Gastroesophageal sphincter (tissue), 4 donors: ENCODE data around the gene HSF4. TPM values are rescaled to one million over a fixed set of nuclear protein-coding genes. Genes with fewer than 3 reads are reported as not detected.

Source experiments
- ATAC-seq: fragments of 150-250 bp; one replicate; pipeline ENCODE4 v1.9.1; 2016; ENCODE audit warnings: mild to moderate bottlenecking, moderate library complexity
- H3K27ac ChIP-seq, 4 donors: fragments of 200-600 bp; sonication (generic) in 3 of 4; 1 replicate in 3 of 4; 2 replicates in 1 of 4; pipeline ENCODE4 v1.5.1; 2016 to 2019
- H3K27me3 ChIP-seq: fragments of 200-600 bp; sonication (generic); one replicate; pipeline ENCODE4 v1.5.1; 2019
- H3K36me3 ChIP-seq, 2 donors: fragments of 200-600 bp; sonication (generic); one replicate each; pipeline ENCODE4 v1.5.1; 2019; ENCODE audit warnings: control low read depth in 1 of 2
- H3K4me1 ChIP-seq, 3 donors: fragments of 200-600 bp; sonication (generic); 1 replicate in 2 of 3; 2 replicates in 1 of 3; pipeline ENCODE4 v1.5.1; 2016 to 2019; ENCODE audit warnings: control low read depth in 2 of 3
- H3K4me3 ChIP-seq, 2 donors: fragments of 200-600 bp; sonication (generic); one replicate each; pipeline ENCODE4 v1.5.1; 2019; ENCODE audit warnings: mild to moderate bottlenecking in 1 of 2, moderate library complexity in 1 of 2
- H3K9me3 ChIP-seq, 3 donors: fragments of 200-600 bp; sonication (generic); one replicate each; pipeline ENCODE4 v1.5.1; 2017 to 2019; ENCODE audit warnings: control low read depth in 2 of 3
- CTCF ChIP-seq, 4 experiments: fragments of 200-600 bp in 2 of 4; fragments of 450-650 bp in 2 of 4; sonication (generic) in 1 of 4; IDR thresholded peaks; one replicate each; pipeline ENCODE4 v1.5.1; 2017 to 2019; ENCODE audit warnings: antibody characterized with exemption in 4 of 4, mild to moderate bottlenecking in 2 of 4, moderate library complexity in 2 of 4
- EP300 ChIP-seq: sonication (generic); formaldehyde crosslinking; IDR thresholded peaks from one replicate; pipeline ENCODE4 v1.6.1; 2017; ENCODE audit warnings: antibody characterized with exemption, mild to moderate bottlenecking
- POLR2A ChIP-seq, 2 donors: fragments of 450-650 bp; IDR thresholded peaks; one replicate each; pipeline ENCODE4 v1.6.1; 2017; ENCODE audit warnings: antibody characterized with exemption in 2 of 2, mild to moderate bottlenecking in 2 of 2, moderate library complexity in 1 of 2
- POLR2AphosphoS5 ChIP-seq: sonication (generic); formaldehyde crosslinking; IDR thresholded peaks from one replicate; pipeline ENCODE4 v1.6.1; 2017; ENCODE audit warnings: antibody characterized with exemption
- WGBS, 2 donors: methylation state at CpG; one replicate each; pipeline ENCODE4 v1.1.5; 2018; ENCODE audit warnings: low coverage in 1 of 2; 5-methylcytosine and 5-hydroxymethylcytosine counted together
- total RNA-seq, 4 donors: library from RNA; depleted of rRNA; stranded (reverse); fragments of >200 nt; gene quantifications; one replicate each; pipeline ENCODE4 v1.1.0, GENCODE V29; 2016

HSF4 gene
- total RNA-seq, 4 donors from 2014 or later, result 7.7 to 110 (median 59.4) TPM

- peak; percentile 44 for TF ChIP-seq POLR2AphosphoS5
- peak in 1 of 2 donors; percentile 27 for TF ChIP-seq POLR2A (IDR thresholded peaks at IDR 0.05)
- TF ChIP-seq EP300, result no peak
- TF ChIP-seq CTCF (IDR thresholded peaks at IDR 0.05), result peak in 3 of 4 experiments; percentile 29 to 45 (median 40)
- H3K36me3 ChIP-seq, result peaks cover 0 to 17% of the 10 kb centered on the region in 2 donors
- H3K4me3 ChIP-seq, result peak overlapping the region; percentile 18 to 53
- 0 to 22% methylated on average over 1 to 4 of the region's 73 CpGs for WGBS, 2 donors
- H3K4me1 ChIP-seq, result peaks cover 2 to 96% (median 25%) of the 10 kb centered on the region in 3 donors
- ATAC-seq, result peak; percentile 32
- H3K9me3 ChIP-seq, result no peaks in the 10 kb centered on the region
- peak overlapping the region in 3 of 4 donors; percentile 56 to 75 (median 74) for H3K27ac ChIP-seq
- no peaks in the 10 kb centered on the region for H3K27me3 ChIP-seq
Measured at GRCh38 chr16:67177743-67178699, 13.5 kb downstream of the HSF4 start.

GRCh38 chr16:67179421-67180080, 15.0 kb downstream of the HSF4 start:
- Histone ChIP-seq H3K27ac (no peak overlapping the region), H3K27me3 (no peaks in the 10 kb centered on the region), H3K9me3 (no peaks in the 10 kb centered on the region), H3K36me3 (peaks cover 0 to 17% of the 10 kb centered on the region in 2 donors), H3K4me3 (no peak overlapping the region), H3K4me1 (peaks cover 0 to 91% (median 18%) of the 10 kb centered on the region in 3 donors)
- TF ChIP-seq EP300, result no peak
- 100% methylated on average over 2 of the region's 13 CpGs; no CpG with 5 or more reads in 1 of the 2 donors for WGBS, 2 donors
- no peak for ATAC-seq

- peaks cover 0 to 91% (median 19%) of the 10 kb centered on the region in 3 donors for H3K4me1 ChIP-seq
- H3K9me3 ChIP-seq, result no peaks in the 10 kb centered on the region
- H3K27ac ChIP-seq, result peak overlapping the region in 1 of 4 donors; percentile 98
- H3K36me3 ChIP-seq, result peaks cover 0 to 14% of the 10 kb centered on the region in 2 donors
- WGBS, 2 donors, result 100% methylated on average over 1 of the region's 16 CpGs; no CpG with 5 or more reads in 1 of the 2 donors
- no peak for ATAC-seq
- no peak overlapping the region for H3K4me3 ChIP-seq
- H3K27me3 ChIP-seq, result no peaks in the 10 kb centered on the region
- TF ChIP-seq POLR2AphosphoS5 (no peak), EP300 (no peak), POLR2A (IDR thresholded peaks at IDR 0.05) (no peak), CTCF (IDR thresholded peaks at IDR 0.05) (no peak)
Measured at GRCh38 chr16:67180166-67180565, 15.6 kb downstream of the HSF4 start.

GRCh38 chr16:67181346-67181745, 16.8 kb downstream of the HSF4 start:
- Histone ChIP-seq H3K9me3 (no peaks in the 10 kb centered on the region), H3K4me1 (peaks cover 0 to 88% (median 27%) of the 10 kb centered on the region in 3 donors), H3K27me3 (no peaks in the 10 kb centered on the region), H3K4me3 (no peak overlapping the region), H3K27ac (peak overlapping the region in 3 of 4 donors; percentile 96 to 98 (median 97)), H3K36me3 (peaks cover 0 to 5% of the 10 kb centered on the region in 2 donors)
- TF ChIP-seq EP300 (no peak), POLR2AphosphoS5 (peak; percentile 81)
- ATAC-seq, result no peak
- WGBS, 2 donors, result 13 to 21% methylated on average over 2 of the region's 2 CpGs

GRCh38 chr16:67182288-67182687, 17.7 kb downstream of the HSF4 start:
- Histone ChIP-seq H3K27me3 (no peaks in the 10 kb centered on the region), H3K36me3 (no peaks in the 10 kb centered on the region), H3K4me1 (peaks cover 0 to 82% (median 27%) of the 10 kb centered on the region in 3 donors), H3K4me3 (no peak overlapping the region), H3K9me3 (no peaks in the 10 kb centered on the region), H3K27ac (peak overlapping the region in 3 of 4 donors; percentile 96 to 98 (median 97))
- 73 to 87% methylated on average over 2 of the region's 2 CpGs for WGBS, 2 donors
- no peak for ATAC-seq
- TF ChIP-seq POLR2AphosphoS5 (no peak), CTCF (IDR thresholded peaks at IDR 0.05) (no peak)
